HepG2 (cell line): ENCODE measurements around the gene CCL23. TPM values are rescaled to one million over a fixed set of nuclear protein-coding genes. Genes with fewer than 3 reads are reported as not detected.

Experiments used
- ATAC-seq: fragments of 200-7000 bp; cut with Tn5 transposase; 3 replicates; pipeline ENCODE4 v1.9.1; 2020; ENCODE audit warnings: mild to moderate bottlenecking, moderate library complexity
- BruUV-seq: library from RNA; stranded (reverse); fragments of 400-500 nt; replicated peaks from 2 replicates; lab custom pipeline; 2021; lab: Mats Ljungman, UMichigan
- CTCF ChIA-PET: fragments of 300-600 bp; formaldehyde crosslinking; extraction: SDS; loops from one replicate; lab custom pipeline; 2021; ENCODE audit warnings: low total read pairs, inconsistent platforms, low intra/inter-chr PET ratio; lab: Yijun Ruan, JAX
- POLR2A ChIA-PET: fragments of 350-600 bp; sonication (Branson Sonifier 250); formaldehyde crosslinking; loops from one replicate; lab custom pipeline; 2020; ENCODE audit warnings: antibody characterized with exemption, inconsistent platforms; lab: Yijun Ruan, JAX
- DNase-seq: peaks from one replicate; pipeline ENCODE4 v3.0.0-alpha.2; 2015; ENCODE audit warnings: low spot score
- FAIRE-seq: peaks from 3 replicates; lab custom pipeline; 2011; peaks lifted over from hg19 to GRCh38; lab: Jason Lieb, UNC
- H2AFZ ChIP-seq: one replicate; pipeline ENCODE4 v1.6.1; 2011; ENCODE audit warnings: low read length, inconsistent platforms
- H3K27ac ChIP-seq: fragments of 300-600 bp; 3 replicates; pipeline ENCODE4 v1.8.0; 2011; ENCODE audit warnings: mixed run types, mild to moderate bottlenecking, mixed read lengths, low read length, inconsistent platforms; ENCODE audit not compliant: insufficient read depth; ENCODE audit errors: extremely low read length
- H3K27me3 ChIP-seq, 2 experiments: fragments of 200-600 bp in 1 of 2; 2 replicates in 1 of 2; 3 replicates in 1 of 2; pipeline versions ENCODE4 v1.6.0 to v1.8.0; 2011; ENCODE audit warnings: low read length in 2 of 2, mild to moderate bottlenecking in 2 of 2, moderate library complexity in 2 of 2, inconsistent platforms in 1 of 2; ENCODE audit not compliant: insufficient read depth in 2 of 2, control insufficient read depth in 1 of 2
- H3K36me3 ChIP-seq, 2 experiments: fragments of 200-600 bp in 1 of 2; replicated peaks in 1 of 2; 2 replicates in 1 of 2; 3 replicates in 1 of 2; pipeline versions ENCODE4 v1.5.1 to v1.8.0; 2011; ENCODE audit warnings: low read length in 2 of 2, inconsistent platforms in 1 of 2; ENCODE audit not compliant: insufficient read depth in 2 of 2, control insufficient read depth in 1 of 2
- H3K4me1 ChIP-seq: 2 replicates; pipeline ENCODE4 v1.5.1; 2012; ENCODE audit warnings: low read length, inconsistent platforms; ENCODE audit not compliant: insufficient read depth
- H3K4me2 ChIP-seq: 2 replicates; pipeline ENCODE4 v1.6.0; 2011; ENCODE audit warnings: low read depth, low read length, inconsistent platforms
- H3K4me3 ChIP-seq, 3 experiments: fragments of 200-600 bp in 1 of 3; sonication (generic), shearing (Covaris generic) in 1 of 3; replicated peaks in 1 of 3; 2 replicates each; pipeline ENCODE4 v1.5.1; 2011 to 2016; ENCODE audit warnings: low read length in 3 of 3, inconsistent platforms in 2 of 3, low read depth in 2 of 3, mild to moderate bottlenecking in 2 of 3, control low read depth in 1 of 3, mixed read lengths in 1 of 3; ENCODE audit not compliant: insufficient read depth in 1 of 3
- H3K79me2 ChIP-seq: one replicate; pipeline ENCODE4 v1.6.1; 2011; ENCODE audit warnings: low read length, inconsistent platforms; ENCODE audit not compliant: insufficient read depth
- H3K9ac ChIP-seq: 2 replicates; pipeline ENCODE4 v1.6.0; 2011; ENCODE audit warnings: mild to moderate bottlenecking, low read depth, low read length, inconsistent platforms; ENCODE audit not compliant: insufficient read depth
- H3K9me3 ChIP-seq: 2 replicates; pipeline ENCODE4 v1.5.1; 2012; ENCODE audit warnings: mild to moderate bottlenecking, low read length
- H4K20me1 ChIP-seq: 2 replicates; pipeline ENCODE4 v1.6.0; 2011; ENCODE audit warnings: inconsistent platforms, mild to moderate bottlenecking, low read length, moderate library complexity; ENCODE audit not compliant: insufficient read depth
- ARNT2 ChIP-seq: sonication (generic); formaldehyde crosslinking; IDR thresholded peaks from 2 replicates; pipeline ENCODE4 v1.8.0; 2022; ENCODE audit warnings: mild to moderate bottlenecking, low read depth, missing genetic modification reagents, moderate library complexity
- FOXA1 ChIP-seq, 2 experiments: fragments of 450-650 bp in 1 of 2; sonication (generic) in 1 of 2; formaldehyde crosslinking in 1 of 2; IDR thresholded peaks; 2 replicates each; pipeline versions ENCODE4 v1.4.0 to v1.6.1; 2016 to 2020; ENCODE audit warnings: missing genetic modification reagents in 1 of 2
- NFKBIZ ChIP-seq: IDR thresholded peaks from 2 replicates; pipeline ENCODE4 v1.6.1; 2018; ENCODE audit warnings: missing genetic modification reagents, missing compliant biosample characterization
- RXRB ChIP-seq: IDR thresholded peaks from 2 replicates; pipeline ENCODE4 v1.6.1; 2016; ENCODE audit warnings: borderline replicate concordance, missing genetic modification reagents, missing compliant biosample characterization
- SATB2 ChIP-seq: sonication (generic); formaldehyde crosslinking; IDR thresholded peaks from 2 replicates; pipeline ENCODE4 v1.5.0; 2020; ENCODE audit warnings: missing genetic modification reagents
- XBP1 ChIP-seq: sonication (generic); formaldehyde crosslinking; IDR thresholded peaks from 2 replicates; pipeline ENCODE4 v1.5.0; 2020; ENCODE audit warnings: missing genetic modification reagents
- ZBTB38 ChIP-seq: sonication (generic); formaldehyde crosslinking; IDR thresholded peaks from 2 replicates; pipeline ENCODE4 v1.5.1; 2020; ENCODE audit warnings: mild to moderate bottlenecking, missing genetic modification reagents
- ZNF598 ChIP-seq: sonication (generic); formaldehyde crosslinking; IDR thresholded peaks from 2 replicates; pipeline ENCODE4 v1.5.1; 2020; ENCODE audit warnings: mild to moderate bottlenecking, missing genetic modification reagents, borderline replicate concordance
- ZNF792 ChIP-seq: IDR thresholded peaks from 2 replicates; pipeline ENCODE4 v1.6.1; 2016
- ZSCAN20 ChIP-seq: sonication (generic); formaldehyde crosslinking; IDR thresholded peaks from 2 replicates; pipeline ENCODE4 v1.4.0; 2020; ENCODE audit warnings: missing genetic modification reagents, mild to moderate bottlenecking, borderline replicate concordance
- WGBS: methylation state at CpG from one replicate; pipeline ENCODE4 v1.1.6; 2017; ENCODE audit warnings: low lambda C conversion rate; 5-methylcytosine and 5-hydroxymethylcytosine counted together
- in situ Hi-C: cut with HindIII; loops from 2 replicates; pipeline ENCODE4 v1.10.0; 2017; ENCODE audit warnings: low pct_unique_long_range_greater_than_20kb; ENCODE audit not compliant: extremely low pct_ligation_motif_present
- intact Hi-C: fragments of 100-400 bp; cut with micrococcal nuclease; formaldehyde crosslinking; loops from one replicate; pipeline ENCODE4 v1.10.0; 2022; ENCODE audit not compliant: unreplicated experiment
- polyA plus RNA-seq, 8 experiments: library from polyadenylated mRNA; depleted of rRNA in 3 of 8; stranded (reverse) in 7 of 8; unstranded in 1 of 8; fragments of >200 nt; fragmentation: Illumina TruSeq in 4 of 8; extraction: Trizol in 4 of 8; gene quantifications; 2 replicates each; pipeline versions ENCODE4 v1.2.1 to v1.2.3, GENCODE V29; 2011 to 2016; ENCODE audit warnings: low read depth in 4 of 8, missing spikeins in 1 of 8, mixed read lengths in 1 of 8; ENCODE audit not compliant: insufficient read depth in 1 of 8
- total RNA-seq, 5 experiments: library from RNA; depleted of rRNA; stranded (reverse); fragments of >200 nt; fragmentation: Illumina TruSeq; extraction: Trizol; gene quantifications; 2 replicates each; pipeline ENCODE4 v1.2.3, GENCODE V29; 2016; ENCODE audit warnings: low read depth in 1 of 5
- TF ChIP-seq, protein P1 (sequence below): sonication (generic); formaldehyde crosslinking; IDR thresholded peaks from 2 replicates; pipeline ENCODE4 v1.4.0; 2020; ENCODE audit warnings: mild to moderate bottlenecking, missing genetic modification reagents, borderline replicate concordance
- TF ChIP-seq, protein P2 (sequence below): IDR thresholded peaks from 2 replicates; pipeline ENCODE4 v1.6.1; 2016; ENCODE audit warnings: mild to moderate bottlenecking, missing biosample characterization, missing genetic modification reagents
- TF ChIP-seq, protein P3 (sequence below): fragments of 450-650 bp; IDR thresholded peaks from 2 replicates; pipeline ENCODE4 v1.6.1; 2016
- TF ChIP-seq, protein P4 (sequence below): IDR thresholded peaks from 2 replicates; pipeline ENCODE4 v1.6.1; 2016; ENCODE audit warnings: missing genetic modification reagents, missing compliant biosample characterization

The CCL23 gene
- total and polyA plus RNA-seq, 2 of the 13 experiments (the other 11 are each of a cell fraction or from before 2014, with no cell fraction given) = not detected

DNA sequence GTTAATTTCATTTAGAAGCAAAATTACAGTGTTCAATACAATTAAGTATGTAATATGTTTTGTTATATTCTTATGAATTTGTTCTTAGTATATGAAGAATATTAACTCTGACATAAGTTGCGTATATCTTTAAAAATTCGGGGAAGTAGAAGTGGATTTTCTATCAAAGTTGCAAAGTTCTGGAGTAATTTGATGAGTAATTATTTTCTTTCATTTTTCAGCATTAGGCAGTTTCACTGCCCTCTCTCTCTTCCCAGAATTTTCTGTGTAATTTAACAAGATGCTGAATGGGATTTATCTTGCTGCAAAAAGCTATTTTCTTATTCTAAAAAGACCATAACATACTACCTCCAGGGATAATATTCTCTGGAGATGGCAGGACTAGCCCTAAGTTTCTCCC lies 37.4 kb upstream of the CCL23 start:
- Histone ChIP-seq H3K36me3 (no peaks in the 10 kb centered on the region), H3K79me2 (no peaks in the 10 kb centered on the region), H2AFZ (no peak overlapping the region), H3K4me2 (no peak overlapping the region), H3K9ac (no peak overlapping the region), H3K4me1 (no peaks in the 10 kb centered on the region), H3K27ac (no peak overlapping the region), H4K20me1 (no peaks in the 10 kb centered on the region), H3K4me3 (no peak overlapping the region), H3K27me3 (no peaks in the 10 kb centered on the region), H3K9me3 (peaks cover 4% of the 10 kb centered on the region)
- TF ChIP-seq ZSCAN20 (CRISPR knock-in tag) (no peak), ZNF598 (no peak), RXRB (no peak), ARNT2 (CRISPR knock-in tag) (no peak), NFKBIZ (no peak), ZBTB38 (CRISPR knock-in tag) (no peak), FOXA1 (IDR thresholded peaks at IDR 0.05) (no peak), FOXA1 (CRISPR knock-in tag; IDR thresholded peaks at IDR 0.05) (no peak), XBP1 (no peak), ZNF792 (CRISPR knock-in tag) (no peak), SATB2 (CRISPR knock-in tag) (no peak)
- TF ChIP-seq, protein P1, sequence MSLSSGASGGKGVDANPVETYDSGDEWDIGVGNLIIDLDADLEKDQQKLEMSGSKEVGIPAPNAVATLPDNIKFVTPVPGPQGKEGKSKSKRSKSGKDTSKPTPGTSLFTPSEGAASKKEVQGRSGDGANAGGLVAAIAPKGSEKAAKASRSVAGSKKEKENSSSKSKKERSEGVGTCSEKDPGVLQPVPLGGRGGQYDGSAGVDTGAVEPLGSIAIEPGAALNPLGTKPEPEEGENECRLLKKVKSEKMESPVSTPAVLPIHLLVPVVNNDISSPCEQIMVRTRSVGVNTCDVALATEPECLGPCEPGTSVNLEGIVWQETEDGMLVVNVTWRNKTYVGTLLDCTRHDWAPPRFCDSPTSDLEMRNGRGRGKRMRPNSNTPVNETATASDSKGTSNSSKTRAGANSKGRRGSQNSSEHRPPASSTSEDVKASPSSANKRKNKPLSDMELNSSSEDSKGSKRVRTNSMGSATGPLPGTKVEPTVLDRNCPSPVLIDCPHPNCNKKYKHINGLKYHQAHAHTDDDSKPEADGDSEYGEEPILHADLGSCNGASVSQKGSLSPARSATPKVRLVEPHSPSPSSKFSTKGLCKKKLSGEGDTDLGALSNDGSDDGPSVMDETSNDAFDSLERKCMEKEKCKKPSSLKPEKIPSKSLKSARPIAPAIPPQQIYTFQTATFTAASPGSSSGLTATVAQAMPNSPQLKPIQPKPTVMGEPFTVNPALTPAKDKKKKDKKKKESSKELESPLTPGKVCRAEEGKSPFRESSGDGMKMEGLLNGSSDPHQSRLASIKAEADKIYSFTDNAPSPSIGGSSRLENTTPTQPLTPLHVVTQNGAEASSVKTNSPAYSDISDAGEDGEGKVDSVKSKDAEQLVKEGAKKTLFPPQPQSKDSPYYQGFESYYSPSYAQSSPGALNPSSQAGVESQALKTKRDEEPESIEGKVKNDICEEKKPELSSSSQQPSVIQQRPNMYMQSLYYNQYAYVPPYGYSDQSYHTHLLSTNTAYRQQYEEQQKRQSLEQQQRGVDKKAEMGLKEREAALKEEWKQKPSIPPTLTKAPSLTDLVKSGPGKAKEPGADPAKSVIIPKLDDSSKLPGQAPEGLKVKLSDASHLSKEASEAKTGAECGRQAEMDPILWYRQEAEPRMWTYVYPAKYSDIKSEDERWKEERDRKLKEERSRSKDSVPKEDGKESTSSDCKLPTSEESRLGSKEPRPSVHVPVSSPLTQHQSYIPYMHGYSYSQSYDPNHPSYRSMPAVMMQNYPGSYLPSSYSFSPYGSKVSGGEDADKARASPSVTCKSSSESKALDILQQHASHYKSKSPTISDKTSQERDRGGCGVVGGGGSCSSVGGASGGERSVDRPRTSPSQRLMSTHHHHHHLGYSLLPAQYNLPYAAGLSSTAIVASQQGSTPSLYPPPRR (CRISPR knock-in tag) = no peak
- TF ChIP-seq, protein P2, sequence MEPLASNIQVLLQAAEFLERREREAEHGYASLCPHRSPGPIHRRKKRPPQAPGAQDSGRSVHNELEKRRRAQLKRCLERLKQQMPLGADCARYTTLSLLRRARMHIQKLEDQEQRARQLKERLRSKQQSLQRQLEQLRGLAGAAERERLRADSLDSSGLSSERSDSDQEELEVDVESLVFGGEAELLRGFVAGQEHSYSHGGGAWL (CRISPR knock-in tag) = no peak
- TF ChIP-seq, protein P3, sequence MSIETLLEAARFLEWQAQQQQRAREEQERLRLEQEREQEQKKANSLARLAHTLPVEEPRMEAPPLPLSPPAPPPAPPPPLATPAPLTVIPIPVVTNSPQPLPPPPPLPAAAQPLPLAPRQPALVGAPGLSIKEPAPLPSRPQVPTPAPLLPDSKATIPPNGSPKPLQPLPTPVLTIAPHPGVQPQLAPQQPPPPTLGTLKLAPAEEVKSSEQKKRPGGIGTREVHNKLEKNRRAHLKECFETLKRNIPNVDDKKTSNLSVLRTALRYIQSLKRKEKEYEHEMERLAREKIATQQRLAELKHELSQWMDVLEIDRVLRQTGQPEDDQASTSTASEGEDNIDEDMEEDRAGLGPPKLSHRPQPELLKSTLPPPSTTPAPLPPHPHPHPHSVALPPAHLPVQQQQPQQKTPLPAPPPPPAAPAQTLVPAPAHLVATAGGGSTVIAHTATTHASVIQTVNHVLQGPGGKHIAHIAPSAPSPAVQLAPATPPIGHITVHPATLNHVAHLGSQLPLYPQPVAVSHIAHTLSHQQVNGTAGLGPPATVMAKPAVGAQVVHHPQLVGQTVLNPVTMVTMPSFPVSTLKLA = no peak
- TF ChIP-seq, protein P4, sequence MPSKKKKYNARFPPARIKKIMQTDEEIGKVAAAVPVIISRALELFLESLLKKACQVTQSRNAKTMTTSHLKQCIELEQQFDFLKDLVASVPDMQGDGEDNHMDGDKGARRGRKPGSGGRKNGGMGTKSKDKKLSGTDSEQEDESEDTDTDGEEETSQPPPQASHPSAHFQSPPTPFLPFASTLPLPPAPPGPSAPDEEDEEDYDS (CRISPR knock-in tag) = no peak
- ChIA-PET POLR2A (no interaction called here), CTCF (no interaction called here)
- FAIRE-seq (no peak), ATAC-seq (no peak), DNase-seq (no peak)
- in situ Hi-C loops = no loop called here
- intact Hi-C loops = no loop called here
- 23% methylated on average over 2 of the region's 2 CpGs for WGBS
- no TSS peak for BruUV-seq
